Measurements from ENCODE around the gene ABCC2. TPM values are rescaled to one million over a fixed set of nuclear protein-coding genes. Genes with fewer than 3 reads are reported as not detected.

ABCC2 gene
- total and polyA plus RNA-seq, 3 donors from 2014 or later: 0.81 to 4.3 (median 2.7) TPM

GRCh38 chr10:99815621-99816020 lies 33.2 kb downstream of the ABCC2 start:
- Histone ChIP-seq H3K4me1 (no peaks in the 10 kb centered on the region), H3K36me3 (ENCODE audit: low read depth, missing control alignments) (no peaks in the 10 kb centered on the region), H3K27me3 (no peaks in the 10 kb centered on the region), H3K9me3 (no peaks in the 10 kb centered on the region), H3K4me3 (no peak overlapping the region), H3K27ac (no peak overlapping the region)
- no peak for TF ChIP-seq CTCF (IDR thresholded peaks at IDR 0.05)
- no peak for TF ChIP-seq POLR2A (IDR thresholded peaks at IDR 0.05)
- WGBS, 2 donors: 92% methylated on average over 2 of the region's 2 CpGs
- no peak for DNase-seq
- intact Hi-C loops (cut with DNase I; ENCODE audit: low total_unique reads): no loop called here

- TF ChIP-seq POLR2A (IDR thresholded peaks at IDR 0.05) (no peak), CTCF (IDR thresholded peaks at IDR 0.05) (no peak)
- intact Hi-C loops (cut with DNase I; ENCODE audit: low total_unique reads): no loop called here
- no peak overlapping the region for H3K27ac ChIP-seq
- H3K9me3 ChIP-seq: no peaks in the 10 kb centered on the region
- H3K4me1 ChIP-seq: no peaks in the 10 kb centered on the region
- DNase-seq: no peak
- no peaks in the 10 kb centered on the region for H3K27me3 ChIP-seq
- no peak overlapping the region for H3K4me3 ChIP-seq
- WGBS, 2 donors: 71 to 99% methylated on average over 2 to 3 of the region's 3 CpGs
- no peaks in the 10 kb centered on the region for H3K36me3 ChIP-seq (ENCODE audit: low read depth, missing control alignments)
These were observed 45.5 kb downstream of the ABCC2 start for GRCh38 chr10:99827936-99828335.

- Histone ChIP-seq H3K4me3 (no peak overlapping the region), H3K9me3 (no peaks in the 10 kb centered on the region), H3K4me1 (no peaks in the 10 kb centered on the region), H3K27me3 (no peaks in the 10 kb centered on the region), H3K36me3 (ENCODE audit: low read depth, missing control alignments) (no peaks in the 10 kb centered on the region), H3K27ac (no peak overlapping the region)
- TF ChIP-seq CTCF (IDR thresholded peaks at IDR 0.05): no peak
- TF ChIP-seq POLR2A (IDR thresholded peaks at IDR 0.05): no peak
- 89 to 95% methylated on average over 2 of the region's 2 CpGs for WGBS, 2 donors
- no peak for DNase-seq
- intact Hi-C loops (cut with DNase I; ENCODE audit: low total_unique reads): no loop called here
These were observed 46.0 kb downstream of the ABCC2 start for GRCh38 chr10:99828464-99828863.

GRCh38 chr10:99832439-99832838 lies 50.0 kb downstream of the ABCC2 start:
- 95 to 98% methylated on average over 2 of the region's 2 CpGs for WGBS, 2 donors
- Histone ChIP-seq H3K4me1 (no peaks in the 10 kb centered on the region), H3K36me3 (ENCODE audit: low read depth, missing control alignments) (no peaks in the 10 kb centered on the region), H3K9me3 (no peaks in the 10 kb centered on the region), H3K4me3 (no peak overlapping the region), H3K27me3 (no peaks in the 10 kb centered on the region), H3K27ac (no peak overlapping the region)
- TF ChIP-seq CTCF (IDR thresholded peaks at IDR 0.05): no peak
- no peak for TF ChIP-seq POLR2A (IDR thresholded peaks at IDR 0.05)
- DNase-seq: no peak
- intact Hi-C loops (cut with DNase I; ENCODE audit: low total_unique reads): no loop called here

GRCh38 chr10:99834410-99834809 lies 52.0 kb downstream of the ABCC2 start:
- H3K27me3 ChIP-seq: no peaks in the 10 kb centered on the region
- no peak for DNase-seq
- no peaks in the 10 kb centered on the region for H3K9me3 ChIP-seq
- H3K4me1 ChIP-seq: no peaks in the 10 kb centered on the region
- H3K36me3 ChIP-seq (ENCODE audit: low read depth, missing control alignments): no peaks in the 10 kb centered on the region
- 81 to 91% methylated on average over 4 of the region's 4 CpGs for WGBS, 2 donors
- H3K27ac ChIP-seq: no peak overlapping the region
- intact Hi-C loops (cut with DNase I; ENCODE audit: low total_unique reads): no loop called here
- TF ChIP-seq CTCF (IDR thresholded peaks at IDR 0.05) (no peak), POLR2A (IDR thresholded peaks at IDR 0.05) (no peak)
- H3K4me3 ChIP-seq: no peak overlapping the region
